Fibroblast of villous mesenchyme (primary cell): ENCODE data around the gene KLHL6. TPM values are rescaled to one million over a fixed set of nuclear protein-coding genes. Genes with fewer than 3 reads are reported as not detected.
A peak's percentile ranks its signal among the peaks of the same experiment; 100 is the strongest.

Source experiments
- DNase-seq: peaks from one replicate; pipeline ENCODE4 v3.0.0-alpha.2; 2010; ENCODE audit warnings: low read depth
- H3K4me3 ChIP-seq: 2 replicates; pipeline ENCODE4 v1.5.1; 2011; ENCODE audit warnings: low read depth, mild to moderate bottlenecking, low read length
- total RNA-seq: library from RNA; depleted of rRNA; stranded (reverse); fragments of >200 nt; gene quantifications from 2 replicates; pipeline ENCODE4 v1.2.3, GENCODE V29; 2012
- TF ChIP-seq, protein P1 (sequence below): IDR thresholded peaks from 2 replicates; pipeline ENCODE4 v1.5.1; 2012; ENCODE audit warnings: low read depth, mild to moderate bottlenecking, low read length; ENCODE audit not compliant: insufficient read depth

KLHL6 gene
- total RNA-seq, 1 donor: not detected

DNA sequence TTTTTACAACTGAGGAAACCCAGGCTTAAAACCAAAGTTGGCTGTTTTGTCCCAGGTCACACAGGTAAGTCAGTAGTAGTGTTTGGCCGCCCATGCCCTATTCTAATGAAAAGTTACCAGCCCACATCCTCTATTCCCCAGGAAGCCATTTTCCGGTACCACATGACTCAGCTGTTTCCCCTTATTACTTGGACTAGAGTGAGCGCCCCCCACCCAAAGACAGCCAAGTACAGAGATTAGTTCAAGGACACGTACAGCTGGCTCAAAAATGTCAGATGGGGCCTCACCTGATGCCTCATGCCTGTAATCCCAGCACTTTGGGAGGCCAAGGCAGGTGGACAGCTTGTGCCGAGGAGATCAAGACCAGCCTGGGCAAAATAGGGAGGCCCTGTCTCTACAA lies 8.5 kb upstream of the KLHL6 start:
- TF ChIP-seq, protein P1, sequence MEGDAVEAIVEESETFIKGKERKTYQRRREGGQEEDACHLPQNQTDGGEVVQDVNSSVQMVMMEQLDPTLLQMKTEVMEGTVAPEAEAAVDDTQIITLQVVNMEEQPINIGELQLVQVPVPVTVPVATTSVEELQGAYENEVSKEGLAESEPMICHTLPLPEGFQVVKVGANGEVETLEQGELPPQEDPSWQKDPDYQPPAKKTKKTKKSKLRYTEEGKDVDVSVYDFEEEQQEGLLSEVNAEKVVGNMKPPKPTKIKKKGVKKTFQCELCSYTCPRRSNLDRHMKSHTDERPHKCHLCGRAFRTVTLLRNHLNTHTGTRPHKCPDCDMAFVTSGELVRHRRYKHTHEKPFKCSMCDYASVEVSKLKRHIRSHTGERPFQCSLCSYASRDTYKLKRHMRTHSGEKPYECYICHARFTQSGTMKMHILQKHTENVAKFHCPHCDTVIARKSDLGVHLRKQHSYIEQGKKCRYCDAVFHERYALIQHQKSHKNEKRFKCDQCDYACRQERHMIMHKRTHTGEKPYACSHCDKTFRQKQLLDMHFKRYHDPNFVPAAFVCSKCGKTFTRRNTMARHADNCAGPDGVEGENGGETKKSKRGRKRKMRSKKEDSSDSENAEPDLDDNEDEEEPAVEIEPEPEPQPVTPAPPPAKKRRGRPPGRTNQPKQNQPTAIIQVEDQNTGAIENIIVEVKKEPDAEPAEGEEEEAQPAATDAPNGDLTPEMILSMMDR: no peak
- no peak for DNase-seq
- no peak overlapping the region for H3K4me3 ChIP-seq

DNA sequence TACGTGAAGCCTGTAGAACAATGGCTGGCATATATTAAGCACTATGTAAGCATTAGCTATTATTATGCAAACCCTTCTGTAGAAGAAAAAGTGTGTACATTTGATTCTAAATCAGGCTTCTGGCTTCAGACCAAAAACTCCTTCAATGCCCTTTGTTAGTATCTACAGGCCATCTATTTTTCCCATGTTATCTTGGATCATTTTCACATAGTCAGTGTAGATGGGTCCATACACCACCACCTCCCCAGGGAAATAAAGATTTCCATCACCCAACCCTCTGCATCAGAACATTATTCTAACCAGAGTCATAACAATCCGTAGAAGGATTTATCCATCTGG lies 8.0 kb upstream of the KLHL6 start:
- DNase-seq: no peak
- TF ChIP-seq, protein P1: no peak
- H3K4me3 ChIP-seq: no peak overlapping the region

DNA sequence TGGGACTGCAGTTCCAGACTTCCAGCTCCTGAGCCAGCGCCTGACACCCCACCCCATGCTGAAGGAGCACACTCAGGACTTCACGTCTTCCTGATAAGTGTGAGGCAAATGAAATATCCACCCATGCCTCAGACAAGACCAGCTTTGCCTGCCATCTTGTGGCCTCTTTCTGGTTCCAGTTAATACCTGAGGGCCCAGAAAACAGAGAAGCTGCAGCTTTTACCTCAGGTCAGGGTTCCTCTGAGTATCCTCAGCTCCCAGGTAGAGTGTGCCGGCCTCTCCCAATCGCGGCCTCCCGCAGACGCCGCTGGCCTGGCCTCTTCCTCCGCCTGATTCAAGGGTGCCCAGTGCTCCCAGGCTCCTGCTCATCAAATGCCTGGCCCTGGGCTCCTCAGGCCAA lies 5.1 kb upstream of the KLHL6 start:
- no peak overlapping the region for H3K4me3 ChIP-seq
- TF ChIP-seq, protein P1: peak; percentile 14
- DNase-seq: no peak

DNA sequence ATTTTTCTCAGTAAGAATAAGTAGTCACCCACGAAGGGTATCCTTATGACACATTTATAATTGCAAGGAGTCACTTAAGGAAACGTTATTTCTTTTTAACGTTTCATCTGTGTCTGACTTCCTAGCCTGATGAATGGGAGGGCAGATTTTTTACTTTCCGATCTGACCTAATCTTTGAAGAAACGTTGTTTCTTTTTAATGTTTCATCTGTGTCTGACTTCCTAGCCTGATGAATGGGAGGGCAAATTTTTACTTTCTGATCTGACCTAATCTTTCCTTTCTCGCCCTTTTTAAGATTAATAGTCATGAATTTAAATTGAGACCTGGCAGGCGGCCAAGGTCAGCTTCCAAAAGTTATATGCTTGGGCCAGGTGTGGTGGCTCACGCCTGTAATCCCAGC lies 3.0 kb upstream of the KLHL6 start:
- no peak for DNase-seq
- TF ChIP-seq, protein P1: no peak
- H3K4me3 ChIP-seq: no peak overlapping the region

DNA sequence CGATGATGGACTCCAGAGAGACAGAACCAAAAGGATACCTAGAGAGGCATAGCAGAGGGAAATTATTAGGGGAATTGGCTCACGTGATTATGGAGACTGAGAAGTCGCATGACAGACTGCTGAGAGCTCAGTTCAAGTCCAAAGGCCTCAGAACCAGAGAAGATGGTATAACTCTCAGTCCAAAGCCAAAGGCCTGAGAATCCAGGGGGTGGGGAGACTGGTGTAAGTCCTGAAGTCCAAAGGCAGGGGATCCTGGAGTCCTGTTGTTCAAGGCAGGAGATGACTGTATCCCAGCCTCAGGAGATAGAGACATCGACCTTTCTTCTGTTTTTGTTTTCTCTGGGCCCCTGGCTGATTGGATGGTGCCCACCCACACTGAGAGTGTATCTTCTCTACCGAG lies 1.2 kb upstream of the KLHL6 start:
- no peak for DNase-seq
- TF ChIP-seq, protein P1: no peak
- no peak overlapping the region for H3K4me3 ChIP-seq

DNA sequence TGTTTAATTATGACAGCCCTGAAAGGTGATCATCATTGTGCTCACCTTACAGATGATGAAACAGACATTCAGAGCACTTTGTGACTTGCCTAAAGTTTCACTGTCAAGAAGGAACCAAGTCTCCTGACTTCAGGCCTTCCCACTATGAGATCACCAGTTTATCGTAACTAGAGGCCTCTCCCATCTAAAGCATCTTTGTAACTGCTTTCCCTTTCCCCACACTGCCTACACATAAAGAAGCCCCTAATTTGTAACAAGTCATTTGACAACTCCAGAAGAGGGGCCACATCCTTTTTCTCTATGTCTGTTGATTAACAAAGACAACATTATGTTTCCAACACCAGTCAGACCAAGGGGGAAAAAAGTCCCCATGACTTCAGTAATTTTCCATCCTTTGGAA lies 1.1 kb downstream of the KLHL6 start:
- TF ChIP-seq, protein P1: no peak
- no peak for DNase-seq
- H3K4me3 ChIP-seq: no peak overlapping the region

DNA sequence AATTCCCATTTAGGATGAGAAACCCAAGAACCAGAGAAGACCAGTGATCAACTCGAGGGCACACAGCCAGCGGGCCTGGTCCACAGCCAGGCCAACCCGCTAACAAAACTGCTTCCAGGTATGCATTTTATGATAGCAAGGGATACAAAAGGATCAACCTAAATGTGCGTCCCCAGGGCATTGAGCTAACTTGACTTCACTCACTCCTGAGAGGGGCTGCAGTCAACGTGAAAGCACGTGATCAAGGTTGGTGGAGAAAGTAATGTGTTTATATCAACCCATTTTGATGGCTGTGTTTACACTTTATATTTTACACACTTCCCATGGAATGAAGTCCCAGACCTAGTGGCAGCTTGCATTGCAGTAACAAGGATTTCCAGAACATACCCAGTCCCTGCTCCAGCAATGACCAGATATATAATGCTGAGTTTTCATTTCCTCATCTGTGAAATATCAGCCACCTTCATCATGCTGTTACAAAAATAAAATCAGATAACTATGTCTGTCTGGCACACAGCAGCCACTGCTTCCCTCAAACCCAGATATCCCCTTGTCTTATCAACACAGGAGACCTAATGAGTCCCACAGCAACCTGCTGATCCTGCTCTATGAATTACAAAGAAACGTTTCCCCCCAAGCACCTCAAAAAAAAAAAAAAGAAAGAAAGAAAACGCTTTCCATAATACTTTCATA lies 2.0 kb downstream of the KLHL6 start:
- TF ChIP-seq, protein P1: no peak
- no peak for DNase-seq

More for the DNA sequence above, 2.0 kb downstream of the KLHL6 start:
- H3K4me3 ChIP-seq: no peak overlapping the region
